NCI-H2081 treated with DMSO at 0.1 percent for 48 hours (cell line): ENCODE data around the gene ARMC9.

Experiments
- DNase-seq: peaks from one replicate; lab custom pipeline; 2025; lab: John Stamatoyannopoulos, UW

ARMC9 gene

DNA sequence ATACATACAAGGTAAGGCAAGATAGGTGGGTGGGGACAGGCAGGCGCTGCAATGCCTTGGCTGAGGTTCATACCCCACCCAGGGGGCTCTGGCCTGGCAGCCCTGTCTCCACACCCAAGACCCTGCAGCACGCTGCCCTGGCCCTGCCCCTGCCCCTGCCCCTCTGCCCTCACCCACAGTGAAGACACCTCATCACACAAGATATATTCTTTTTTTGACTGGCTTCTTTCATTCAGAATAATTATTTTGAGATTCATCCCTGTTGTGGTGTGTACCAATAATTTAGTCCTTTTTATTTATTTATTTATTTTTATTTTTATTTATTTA, 185.6 kb downstream of the ARMC9 start:
- no peak for DNase-seq

DNA sequence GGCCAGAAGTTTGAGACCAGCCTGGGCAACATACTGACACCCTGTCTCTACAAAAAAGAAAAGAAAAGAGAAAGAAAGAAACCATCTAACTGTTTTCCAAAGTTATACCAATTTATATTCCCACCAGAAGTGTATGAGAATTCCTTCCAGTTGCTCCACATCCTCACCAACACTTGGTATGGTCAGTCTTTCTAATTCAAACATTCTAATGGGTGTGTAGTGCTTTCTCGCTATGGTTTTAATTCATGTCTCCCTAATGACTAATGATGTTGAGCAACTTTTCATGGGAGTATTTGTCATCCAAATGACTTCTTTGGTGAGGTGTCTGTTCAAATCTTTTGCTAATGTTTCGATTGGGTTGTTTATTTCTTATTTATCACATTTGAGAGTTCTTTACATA, 186.5 kb downstream of the ARMC9 start:
- DNase-seq: no peak

DNA sequence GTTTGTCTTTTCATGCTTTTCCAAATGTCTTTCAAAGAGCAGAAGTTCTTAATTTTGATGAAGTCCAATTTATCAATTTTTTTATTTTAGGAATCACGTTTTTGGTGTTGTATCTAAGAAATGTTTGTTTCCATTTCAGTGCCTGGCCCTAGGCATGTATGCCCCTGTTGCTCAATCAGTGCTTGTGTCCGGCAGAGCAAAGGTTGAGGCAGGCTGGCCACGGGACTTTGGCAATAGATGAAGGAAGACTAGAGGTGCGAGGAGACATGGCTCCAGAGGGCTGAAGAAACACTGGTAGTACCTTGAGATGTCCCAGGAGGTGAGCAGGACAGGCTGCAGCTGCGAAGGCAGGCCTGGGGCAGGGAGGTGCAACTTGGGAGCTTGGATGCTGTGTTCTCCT, 187.0 kb downstream of the ARMC9 start:
- DNase-seq: no peak

DNA sequence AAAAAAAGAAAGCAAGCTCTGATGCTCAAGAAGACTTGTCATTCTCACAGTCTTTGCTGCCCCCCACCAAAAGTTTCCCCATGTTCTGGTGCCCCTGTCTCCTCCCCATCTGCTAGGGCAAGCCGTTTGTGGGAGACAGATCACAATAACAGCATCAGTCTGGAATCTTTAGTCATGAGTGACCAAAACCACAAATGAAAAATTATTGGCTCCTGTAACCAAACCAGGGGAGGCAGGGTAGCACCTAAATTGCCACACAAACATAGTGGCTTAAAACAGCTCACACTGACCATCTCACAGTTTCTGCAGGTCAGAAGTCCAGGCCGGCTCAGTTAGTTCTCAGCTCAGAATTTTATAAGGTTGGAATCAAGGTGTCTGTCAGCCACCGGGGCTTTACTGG, 188.0 kb downstream of the ARMC9 start:
- DNase-seq: no peak

DNA sequence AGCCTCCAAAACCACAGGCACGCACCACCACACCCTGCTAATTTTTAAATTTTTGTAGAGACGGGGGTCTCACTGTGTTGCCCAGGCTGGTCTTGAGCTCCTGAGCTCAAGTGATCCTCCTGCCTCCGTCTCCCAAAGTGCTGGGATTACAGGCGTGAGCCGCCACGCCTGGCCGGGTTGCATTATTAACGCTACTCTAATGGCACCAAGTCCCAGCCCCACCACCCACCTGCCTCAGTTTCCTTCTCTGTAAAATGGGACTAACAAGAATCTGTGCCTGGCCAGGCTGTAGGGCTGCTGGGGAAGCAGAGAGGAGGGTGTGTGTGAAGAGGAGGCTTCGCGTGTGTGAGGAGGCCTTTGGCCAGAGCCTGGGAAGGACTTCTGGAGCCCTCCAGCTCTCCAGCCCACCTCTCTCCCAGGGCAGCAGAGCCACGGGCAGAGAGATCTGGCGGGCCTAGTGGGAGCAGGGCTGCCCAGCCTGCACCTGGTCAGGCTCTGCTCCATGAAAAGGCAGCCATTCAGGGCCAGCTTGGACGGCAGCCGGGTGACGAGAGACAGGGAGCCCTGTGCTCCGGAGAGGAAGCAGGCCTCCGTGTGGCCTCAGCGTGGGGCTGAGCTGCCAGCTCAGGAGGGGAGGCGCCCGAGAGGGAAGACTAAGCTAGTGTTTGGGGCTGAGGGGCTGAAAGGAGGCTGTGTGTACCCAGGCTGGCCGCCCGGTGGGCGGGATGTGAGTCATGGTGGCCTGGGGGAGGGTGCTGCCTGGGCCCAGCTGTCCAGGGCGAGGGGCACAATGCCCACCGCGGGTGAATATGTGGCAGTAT, 189.7 kb downstream of the ARMC9 start:
- no peak for DNase-seq

DNA sequence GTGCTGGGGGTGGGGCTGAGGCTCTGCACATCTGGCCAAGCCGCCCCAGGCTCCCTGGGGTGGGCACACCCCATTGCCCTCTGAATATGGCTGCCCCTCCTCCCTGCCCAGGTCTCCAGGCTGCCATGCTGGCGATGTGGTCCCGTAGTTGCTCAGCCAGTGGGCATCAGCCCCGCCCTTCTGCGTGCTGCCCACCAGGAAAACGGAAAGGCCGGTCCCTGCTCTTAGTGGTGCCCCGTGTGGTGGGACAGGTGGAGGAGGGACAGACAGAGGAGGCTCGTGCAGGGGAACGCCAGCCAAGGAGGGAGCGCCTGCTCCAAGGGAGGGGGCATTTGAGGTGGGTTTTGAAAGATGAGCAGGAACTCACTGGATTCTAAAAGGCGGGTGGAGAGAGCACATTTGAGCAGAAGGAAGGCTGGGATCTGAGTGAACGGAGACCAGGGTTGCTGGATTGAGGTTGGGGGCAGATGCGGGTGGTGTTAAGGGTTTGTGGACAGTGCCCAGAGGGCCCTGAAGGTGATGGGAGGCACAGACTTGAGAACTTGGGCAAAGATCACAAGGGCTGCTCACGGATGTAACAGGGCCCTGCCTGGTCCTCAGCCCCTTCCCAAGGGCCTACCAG, 190.4 kb downstream of the ARMC9 start:
- no peak for DNase-seq

DNA sequence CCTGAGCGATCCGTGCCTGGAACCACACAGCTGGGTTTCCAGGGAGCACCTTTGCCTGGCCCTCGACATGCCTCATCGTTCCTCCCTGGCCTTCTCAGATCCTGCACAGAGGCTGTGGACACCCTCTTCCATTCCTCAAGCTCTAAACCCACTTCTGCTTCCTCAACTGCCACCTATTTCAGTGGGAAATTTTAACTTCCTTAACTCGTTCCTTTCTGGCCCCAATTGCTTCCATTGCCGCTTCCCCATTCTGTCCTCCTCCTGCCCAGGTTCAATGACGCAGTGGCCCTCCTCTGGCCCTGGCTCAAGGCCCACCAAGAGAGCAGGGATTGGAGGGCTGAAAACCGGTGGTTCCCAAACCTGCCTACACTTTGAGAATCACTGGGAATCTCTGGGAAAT, 192.2 kb downstream of the ARMC9 start:
- no peak for DNase-seq

DNA sequence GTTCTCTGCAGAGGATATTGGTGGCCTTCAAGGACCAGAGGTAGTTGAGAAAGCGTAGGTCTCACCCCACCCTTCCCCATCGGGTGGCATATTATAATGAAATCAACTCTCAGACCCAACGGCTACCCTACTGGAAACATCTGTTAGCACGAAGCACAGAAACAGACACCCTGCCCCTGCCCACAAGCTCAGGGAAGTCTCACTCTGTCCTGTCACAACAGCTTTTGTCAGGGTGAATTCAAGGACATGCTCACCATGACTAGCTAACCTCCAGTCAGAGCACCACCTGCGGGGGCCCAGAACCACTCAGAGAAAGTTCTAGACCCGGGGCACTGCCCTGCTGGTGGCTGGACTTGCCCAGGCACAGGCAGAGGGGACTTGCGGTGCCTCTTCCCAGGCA, 193.6 kb downstream of the ARMC9 start:
- DNase-seq: no peak

DNA sequence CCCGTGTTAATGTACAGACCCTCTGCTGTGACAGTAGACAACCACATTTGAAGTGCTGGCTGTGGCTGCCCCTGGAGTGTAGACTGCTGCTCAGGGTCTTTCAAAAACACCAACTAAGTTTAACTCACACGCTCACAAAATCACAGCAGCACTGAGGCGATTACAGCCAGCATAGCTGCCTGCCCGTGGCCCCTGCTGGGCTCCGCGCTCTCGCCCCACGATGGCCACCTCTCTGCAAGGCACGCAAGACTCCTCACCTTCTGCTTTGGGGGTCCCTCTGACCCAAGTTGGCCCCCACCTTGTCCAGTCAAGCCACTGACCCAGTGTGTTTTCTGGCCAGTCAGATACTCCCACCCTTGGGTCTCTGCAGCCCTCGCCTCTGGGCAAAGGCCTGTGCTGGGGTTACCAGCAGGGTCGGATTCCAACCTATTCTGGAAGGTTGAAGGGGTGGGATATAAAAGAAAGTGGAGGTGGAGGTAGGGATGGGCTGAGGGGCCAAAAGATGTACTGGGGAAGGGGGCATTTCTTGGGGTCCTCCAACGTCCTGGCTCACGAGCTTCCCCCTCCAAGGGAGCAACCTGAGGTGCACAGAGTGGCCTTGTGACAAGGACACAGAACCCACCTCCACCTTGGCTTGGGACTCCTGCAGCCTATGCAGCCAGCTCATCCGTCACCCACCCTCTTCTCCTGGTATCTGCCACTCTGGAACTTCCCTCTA, 194.2 kb downstream of the ARMC9 start:
- DNase-seq: no peak

DNA sequence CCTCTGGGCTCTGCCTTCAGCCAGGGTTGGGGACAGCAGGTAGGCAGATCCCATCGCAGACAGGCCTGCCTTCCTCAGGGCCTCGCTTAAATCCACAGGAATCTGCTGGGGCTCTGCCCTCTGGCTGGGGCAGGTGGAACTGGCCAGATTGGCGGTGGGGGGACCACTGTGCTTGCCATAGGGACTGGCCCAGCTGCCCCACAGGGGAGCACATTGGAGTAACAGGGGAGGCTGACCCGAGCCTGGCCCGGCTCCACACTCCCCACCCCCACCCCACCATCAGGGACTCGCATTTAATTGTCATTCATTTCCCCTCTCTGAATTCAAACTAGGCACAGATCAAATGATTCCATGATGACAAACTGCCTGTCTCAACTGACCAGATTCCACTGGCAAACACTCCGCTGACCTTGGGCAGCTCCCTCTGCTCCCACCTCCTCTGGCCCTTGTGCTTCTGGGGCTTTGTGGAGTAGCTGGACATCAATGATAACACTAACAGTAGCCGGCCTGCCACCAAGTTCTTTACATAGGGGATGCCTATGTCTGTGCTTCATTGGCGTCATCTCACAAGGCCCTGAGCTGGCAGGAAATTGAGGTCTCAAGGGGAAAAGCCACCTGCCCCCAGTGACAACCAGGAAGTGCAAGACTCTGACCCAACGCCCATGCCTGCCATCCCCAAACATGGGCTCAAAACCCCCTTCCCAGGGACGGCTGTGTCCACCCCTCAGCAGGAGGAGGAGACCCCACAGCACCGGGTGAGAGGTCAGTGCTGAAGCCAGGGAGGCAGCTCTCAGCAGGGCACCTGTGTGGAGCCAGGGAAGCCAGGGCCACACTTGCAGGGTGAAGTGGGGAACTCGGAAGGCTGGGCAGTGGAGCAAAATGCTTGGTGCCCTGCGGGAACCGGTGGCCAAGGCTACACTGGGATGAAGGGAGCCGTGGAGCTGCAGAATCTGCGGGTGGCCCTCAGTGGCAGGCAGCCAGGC, 195.0 kb downstream of the ARMC9 start:
- no peak for DNase-seq

DNA sequence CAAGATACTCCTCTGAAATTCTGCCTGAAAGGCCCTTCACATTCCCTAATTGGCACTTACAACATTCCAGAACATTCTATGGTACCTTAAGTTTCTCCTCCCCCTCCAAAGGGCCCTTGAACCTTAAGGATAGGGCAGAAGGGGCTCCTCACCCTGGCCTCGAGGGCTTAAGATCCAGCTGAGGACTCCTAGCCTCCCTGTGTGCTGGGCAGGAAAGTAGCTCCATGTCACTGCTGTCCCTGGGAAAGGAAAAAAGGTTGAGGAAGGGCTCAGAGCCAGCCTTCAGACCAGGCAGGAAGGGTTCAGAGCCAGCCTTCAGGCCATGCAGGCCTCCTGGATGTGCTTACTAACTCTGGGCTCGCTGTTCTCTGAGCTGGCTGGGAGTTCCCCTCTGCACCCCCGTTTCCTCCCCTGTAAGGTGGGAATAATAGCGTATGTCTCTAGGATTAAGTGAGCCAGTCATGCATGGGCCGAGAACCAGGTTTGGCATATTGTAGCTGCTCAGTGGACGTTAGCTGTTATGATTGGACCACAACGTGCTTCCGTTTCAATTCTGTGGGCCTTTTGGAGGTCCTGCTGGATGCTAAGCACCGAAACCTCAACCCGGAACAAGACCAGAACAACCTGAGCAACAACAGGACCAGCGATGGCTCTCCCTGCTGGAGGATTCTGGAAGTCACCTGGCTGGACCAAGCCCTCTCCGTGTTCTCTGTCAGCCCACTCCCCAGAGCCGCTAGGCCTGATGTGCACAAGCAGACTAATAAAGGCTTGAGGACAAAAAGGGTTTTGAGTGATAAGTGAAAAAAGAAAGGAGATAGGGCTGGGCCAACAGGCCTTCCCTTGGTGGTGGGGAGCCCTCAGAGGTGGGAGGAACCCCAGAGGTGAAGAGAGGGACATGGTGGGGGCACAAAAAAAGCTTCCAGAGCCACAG, 196.0 kb downstream of the ARMC9 start:
- no peak for DNase-seq

DNA sequence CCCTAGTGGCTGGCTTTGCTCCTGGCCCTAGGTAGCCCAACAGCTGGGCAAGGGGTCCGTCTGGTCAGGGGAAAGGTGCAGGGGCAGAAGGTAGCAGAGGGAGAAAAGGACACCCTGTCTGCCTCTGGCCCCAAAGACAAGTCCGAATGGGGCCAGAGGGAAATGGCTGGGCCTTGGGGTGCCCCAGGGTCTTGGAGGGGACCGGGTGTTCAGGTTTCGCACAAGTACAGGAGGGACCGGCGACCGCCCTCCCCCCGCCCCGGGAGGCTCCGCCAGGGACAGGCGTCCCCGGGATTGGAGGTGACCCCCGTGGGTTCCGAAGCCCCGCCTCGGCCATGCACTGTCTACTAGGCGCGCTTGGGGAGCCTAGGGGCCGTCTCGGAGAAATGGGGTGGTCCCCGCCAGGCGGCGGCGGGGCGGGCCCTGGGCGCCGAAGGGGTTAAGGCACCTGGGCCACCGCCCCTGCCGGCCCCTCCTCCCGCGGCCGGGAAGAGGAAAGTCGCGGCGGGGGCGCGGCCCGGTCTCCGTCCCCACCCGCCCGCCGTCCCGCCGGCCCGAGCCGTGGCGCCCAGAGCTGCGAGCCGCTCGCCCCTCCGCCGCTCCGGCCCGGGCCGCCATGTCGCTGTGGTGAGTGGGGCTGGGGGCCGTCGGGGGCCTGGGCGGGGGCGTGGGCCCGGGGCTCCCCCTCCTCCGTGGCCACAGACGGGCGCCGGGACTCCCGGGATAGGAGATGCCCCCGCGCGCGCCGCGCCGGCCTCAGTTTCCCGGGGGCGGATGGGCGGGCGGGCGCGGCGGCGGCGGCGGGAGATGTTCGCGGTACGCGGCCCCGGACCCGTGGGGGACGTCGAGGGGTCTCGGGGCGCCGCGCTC, 197.0 kb downstream of the ARMC9 start, which contains the start of gene B3GNT7:
Gene B3GNT7, plus strand, starts transcription at position 523 of the 870 bp plus-strand sequence. Its CDS starts 94 bp downstream, at position 617.
- DNase-seq: no peak

DNA sequence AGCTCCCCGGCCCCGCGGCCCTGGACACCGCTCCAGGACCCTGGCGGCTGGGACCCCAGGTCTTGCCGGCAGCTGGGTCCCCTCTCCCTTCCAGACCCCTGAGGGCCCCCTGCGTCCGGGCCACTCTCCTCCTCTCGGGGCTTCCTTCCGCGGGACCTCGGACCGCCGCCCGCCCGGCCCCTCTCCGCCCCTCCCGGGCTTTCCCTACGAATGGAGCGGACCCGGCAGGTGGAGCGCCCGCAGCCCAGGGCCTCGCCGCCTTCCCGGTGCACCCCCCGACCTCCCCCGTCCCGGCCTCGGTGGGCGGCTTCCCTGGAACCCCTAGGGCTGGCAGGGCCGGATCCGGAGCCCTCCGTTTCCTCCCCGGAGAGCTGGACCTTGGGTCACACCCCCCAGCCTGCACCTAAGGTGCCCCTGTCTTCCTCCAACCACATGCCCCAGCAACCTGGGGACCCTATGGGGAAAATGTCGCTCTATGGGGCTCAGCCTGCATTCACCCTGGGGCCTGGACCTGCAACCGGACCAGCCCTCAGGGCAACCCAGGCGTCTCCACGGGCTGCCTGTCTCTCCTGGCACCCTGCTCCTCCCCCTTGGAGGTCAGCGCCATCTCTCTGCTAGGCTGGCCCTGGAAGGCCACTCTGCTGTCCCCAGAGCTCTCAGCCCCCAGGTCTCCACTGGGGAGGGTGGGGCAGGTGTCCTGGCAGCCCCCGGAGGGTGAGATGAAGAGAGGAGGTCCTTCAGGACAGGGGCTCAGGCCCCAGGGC, 197.8 kb downstream of the ARMC9 start:
- DNase-seq: no peak

DNA sequence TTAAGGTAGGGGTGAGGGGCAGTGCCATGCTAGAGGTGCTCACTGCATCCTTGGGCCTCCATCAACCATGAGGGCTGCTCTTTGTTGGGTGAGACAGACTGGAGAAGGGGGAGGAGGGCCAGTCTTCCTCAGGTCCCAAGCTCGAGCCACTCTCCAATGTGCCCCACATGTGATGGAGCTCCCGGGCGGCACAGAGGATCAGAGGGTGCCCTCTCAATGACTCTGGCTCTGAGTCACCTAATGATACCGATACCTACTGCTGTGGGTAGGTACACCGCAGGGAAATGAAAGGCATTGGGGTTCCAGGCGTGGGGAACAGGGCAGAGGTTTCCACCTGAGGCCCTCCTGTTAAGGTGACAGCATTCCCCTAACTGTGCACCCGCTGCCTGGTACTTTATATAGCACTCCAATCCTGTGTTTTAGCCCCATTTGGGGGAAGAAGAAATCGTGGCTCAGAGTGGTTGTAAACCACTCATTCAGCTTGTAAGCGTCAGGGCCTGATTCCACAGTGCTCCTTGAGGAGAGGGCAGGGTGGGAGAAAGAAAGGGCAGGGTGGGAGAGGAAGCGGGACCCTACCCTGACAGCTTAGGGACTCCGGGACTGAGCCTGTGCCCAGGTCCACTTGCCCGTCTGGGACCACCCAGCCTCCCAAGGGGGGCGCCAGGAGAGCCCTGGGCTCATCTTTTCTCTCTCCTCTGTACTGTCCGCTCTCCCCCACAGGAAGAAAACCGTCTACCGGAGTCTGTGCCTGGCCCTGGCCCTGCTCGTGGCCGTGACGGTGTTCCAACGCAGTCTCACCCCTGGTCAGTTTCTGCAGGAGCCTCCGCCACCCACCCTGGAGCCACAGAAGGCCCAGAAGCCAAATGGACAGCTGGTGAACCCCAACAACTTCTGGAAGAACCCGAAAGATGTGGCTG, 198.8 kb downstream of the ARMC9 start:
- DNase-seq: no peak

DNA sequence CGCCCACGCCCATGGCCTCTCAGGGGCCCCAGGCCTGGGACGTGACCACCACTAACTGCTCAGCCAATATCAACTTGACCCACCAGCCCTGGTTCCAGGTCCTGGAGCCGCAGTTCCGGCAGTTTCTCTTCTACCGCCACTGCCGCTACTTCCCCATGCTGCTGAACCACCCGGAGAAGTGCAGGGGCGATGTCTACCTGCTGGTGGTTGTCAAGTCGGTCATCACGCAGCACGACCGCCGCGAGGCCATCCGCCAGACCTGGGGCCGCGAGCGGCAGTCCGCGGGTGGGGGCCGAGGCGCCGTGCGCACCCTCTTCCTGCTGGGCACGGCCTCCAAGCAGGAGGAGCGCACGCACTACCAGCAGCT, 199.5 kb downstream of the ARMC9 start:
- no peak for DNase-seq

DNA sequence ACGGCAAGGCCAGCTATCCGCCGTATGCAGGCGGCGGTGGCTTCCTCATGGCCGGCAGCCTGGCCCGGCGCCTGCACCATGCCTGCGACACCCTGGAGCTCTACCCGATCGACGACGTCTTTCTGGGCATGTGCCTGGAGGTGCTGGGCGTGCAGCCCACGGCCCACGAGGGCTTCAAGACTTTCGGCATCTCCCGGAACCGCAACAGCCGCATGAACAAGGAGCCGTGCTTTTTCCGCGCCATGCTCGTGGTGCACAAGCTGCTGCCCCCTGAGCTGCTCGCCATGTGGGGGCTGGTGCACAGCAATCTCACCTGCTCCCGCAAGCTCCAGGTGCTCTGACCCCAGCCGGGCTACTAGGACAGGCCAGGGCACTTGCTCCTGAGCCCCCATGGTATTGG, 200.2 kb downstream of the ARMC9 start:
- no peak for DNase-seq

DNA sequence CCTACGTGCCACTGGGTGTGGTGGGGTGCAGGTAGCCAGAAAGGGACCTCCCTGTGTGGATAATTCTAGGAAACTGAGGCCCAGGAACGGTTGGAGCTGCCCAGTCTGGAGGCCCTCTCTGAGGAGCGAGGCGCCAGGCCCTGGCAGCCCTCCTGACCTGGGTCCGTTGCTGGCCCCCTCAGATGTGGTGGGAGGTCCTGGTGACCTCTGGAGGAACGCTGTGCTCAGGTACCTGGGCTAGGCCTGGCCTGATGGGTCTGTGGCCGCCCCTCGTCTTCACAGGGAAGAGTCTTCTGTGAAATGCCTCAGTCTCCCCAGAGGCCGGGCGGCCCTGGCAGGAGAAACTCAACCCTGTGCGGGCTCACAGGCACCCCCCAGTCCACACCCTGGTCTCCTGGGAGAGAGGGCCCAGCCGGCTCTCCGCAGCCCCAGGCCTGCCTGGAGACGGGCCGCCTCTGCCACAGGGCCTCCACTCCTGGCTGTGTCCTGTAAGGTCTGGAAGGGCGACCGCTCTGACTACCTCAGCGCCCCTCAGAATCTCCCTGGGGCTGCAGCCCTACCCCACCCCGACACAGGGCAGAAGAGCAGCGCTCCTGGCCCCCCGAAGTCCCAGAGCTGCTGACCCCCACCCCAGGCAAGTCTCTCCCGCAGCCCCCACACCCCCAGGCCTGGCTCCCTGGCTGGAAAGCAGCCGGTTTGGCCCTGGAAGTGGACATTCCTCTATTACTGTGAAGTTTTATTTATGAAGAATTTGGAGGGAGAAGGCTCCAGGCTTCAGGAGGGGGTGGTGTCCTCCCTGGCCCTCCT, 200.8 kb downstream of the ARMC9 start:
- no peak for DNase-seq
